ENCODE data around the gene MACO1. TPM values are rescaled to one million over a fixed set of nuclear protein-coding genes. Genes with fewer than 3 reads are reported as not detected.

The MACO1 gene
- total RNA-seq, 1 donor from 2014 or later: 34.9 TPM

DNA sequence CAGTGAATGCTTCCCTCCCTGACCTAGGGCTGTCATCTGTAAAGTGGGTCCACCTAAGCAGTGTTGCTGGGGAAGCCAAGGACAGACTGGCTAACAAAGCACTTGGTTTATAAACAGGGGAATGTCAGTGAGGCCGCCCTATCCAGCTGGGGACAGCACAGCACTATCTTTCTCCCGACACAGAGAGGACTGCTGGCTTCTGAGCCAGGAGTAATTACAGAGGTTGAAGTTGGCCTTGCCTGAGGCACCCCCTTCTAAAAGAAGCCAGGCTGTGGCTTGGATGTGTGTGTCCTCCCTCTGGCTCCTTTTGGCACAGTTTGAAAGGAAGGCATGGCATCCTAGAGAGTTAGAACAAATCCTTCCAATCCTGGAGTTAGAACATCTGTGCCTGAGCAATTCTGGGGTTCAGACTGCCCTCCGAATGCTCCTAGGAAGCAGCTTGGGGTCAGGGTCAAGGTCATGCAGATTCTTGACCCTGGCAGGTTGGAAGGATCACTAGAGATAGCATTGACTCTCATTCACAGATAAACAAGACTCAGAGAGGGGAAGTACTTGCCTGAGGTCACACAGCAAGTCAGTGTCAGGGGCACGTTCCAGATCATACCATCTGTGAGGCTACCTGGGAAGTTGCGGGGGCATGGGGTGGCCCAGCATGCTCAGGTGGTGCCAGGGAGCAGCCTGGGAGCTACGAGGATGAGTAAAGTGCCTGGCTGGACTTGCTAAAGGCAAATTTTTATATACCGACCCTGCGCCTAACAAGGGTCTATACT is 111.4 kb downstream of the MACO1 start:
- peak; percentile 45 for DNase-seq (ENCODE audit: low spot score)

GRCh38 chr1:25543005-25543424 is 112.3 kb downstream of the MACO1 start:
- no peak for DNase-seq (ENCODE audit: low spot score)

- DNase-seq (ENCODE audit: low spot score): peak; percentile 79
Measured at GRCh38 chr1:25543425-25544242, 112.9 kb downstream of the MACO1 start, which contains the start of gene LDLRAP1. TSS of gene LDLRAP1 (plus strand) at chr1:25543606. CDS start at chr1:25543699, 93 bp downstream.

- no peak for DNase-seq (ENCODE audit: low spot score)
Measured at GRCh38 chr1:25544243-25544764, 113.6 kb downstream of the MACO1 start.

DNA sequence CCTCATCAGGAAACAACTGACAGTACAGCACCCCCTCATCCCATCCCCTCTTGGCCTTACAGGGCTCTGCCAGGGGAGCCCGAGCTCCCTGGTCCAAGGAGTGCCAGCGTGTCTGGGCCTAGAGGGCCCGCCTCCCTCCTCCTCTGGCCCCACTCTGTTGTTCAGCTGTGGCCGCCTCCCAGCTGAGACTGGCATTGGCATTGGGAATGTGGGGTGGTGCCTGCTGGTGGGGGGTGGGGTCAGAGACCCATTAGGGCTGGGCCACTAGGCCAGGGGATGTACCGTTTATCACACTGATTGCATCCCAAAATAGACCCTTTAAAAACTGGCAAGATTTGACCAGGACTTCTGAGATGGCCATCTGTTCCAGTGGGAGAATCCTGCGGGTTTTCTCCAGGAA is 114.1 kb downstream of the MACO1 start:
- DNase-seq (ENCODE audit: low spot score): peak; percentile 31

GRCh38 chr1:25545767-25546166 is 115.1 kb downstream of the MACO1 start:
- DNase-seq (ENCODE audit: low spot score): no peak

DNA sequence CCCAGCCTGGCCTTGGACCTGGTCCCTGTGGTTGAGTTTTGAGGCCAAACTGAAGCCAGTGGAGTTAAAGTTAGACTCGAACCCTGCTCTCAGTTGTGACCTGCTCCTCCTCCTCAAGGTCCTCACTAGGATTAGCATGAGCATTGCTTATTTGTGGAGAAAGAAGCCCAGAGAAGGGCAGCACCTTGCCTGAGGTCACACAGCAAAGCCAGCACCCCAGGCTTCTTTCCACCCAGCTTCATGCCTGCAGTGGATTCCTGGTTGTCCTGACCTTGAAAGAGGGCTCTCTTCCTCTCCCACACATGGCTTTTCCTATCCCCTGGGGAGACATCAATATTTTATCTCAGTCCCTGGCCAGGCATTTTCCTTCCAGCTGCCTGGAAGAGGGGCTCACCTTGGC is 115.5 kb downstream of the MACO1 start:
- DNase-seq (ENCODE audit: low spot score): no peak

DNA sequence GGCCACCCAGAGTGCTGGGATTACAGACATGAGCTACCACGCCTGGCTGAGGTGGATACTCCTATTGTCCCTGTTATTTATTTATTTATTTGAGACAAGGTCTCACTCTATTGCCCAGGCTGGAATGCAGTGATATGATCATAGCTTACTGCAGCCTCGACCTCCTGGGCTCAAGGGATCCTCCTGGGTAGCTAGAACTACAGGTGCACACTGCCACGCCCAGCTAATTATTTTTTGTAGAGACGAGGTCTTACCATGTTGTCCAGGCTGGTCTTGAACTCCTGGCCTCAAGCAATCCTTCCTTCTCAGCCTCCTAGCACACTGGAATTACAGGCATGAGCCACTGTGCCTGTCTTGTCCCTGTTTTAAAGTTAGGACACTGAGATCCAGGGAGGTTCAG is 117.9 kb downstream of the MACO1 start:
- no peak for DNase-seq (ENCODE audit: low spot score)

- peak; percentile 29 for DNase-seq (ENCODE audit: low spot score)
Measured at GRCh38 chr1:25549273-25550154, 118.8 kb downstream of the MACO1 start.

Other genes with a start within 250 kb of the MACO1 start
- gene SYF2, start 198.4 kb upstream of the MACO1 start, total RNA-seq (ENCODE audit: insufficient read depth, low replicate concordance): 62.4 TPM
- gene RSRP1, start 183.4 kb upstream of the MACO1 start, total RNA-seq (ENCODE audit: insufficient read depth, low replicate concordance): 106 TPM
- gene RHD, start 158.4 kb upstream of the MACO1 start, total RNA-seq (ENCODE audit: insufficient read depth, low replicate concordance): not detected
- gene TMEM50A, start 92.6 kb upstream of the MACO1 start, total RNA-seq (ENCODE audit: insufficient read depth, low replicate concordance): 86.2 TPM
- 1.4 TPM for gene RHCE, start 10.1 kb upstream of the MACO1 start, total RNA-seq (ENCODE audit: insufficient read depth, low replicate concordance)
- gene LDLRAP1, start 112.7 kb downstream of the MACO1 start, total RNA-seq (ENCODE audit: insufficient read depth, low replicate concordance): 20.9 TPM
- 16.9 TPM for gene MAN1C1, start 185.9 kb downstream of the MACO1 start, total RNA-seq (ENCODE audit: insufficient read depth, low replicate concordance)